ENCODE measurements around the gene TAF4B.

TAF4B gene

DNA sequence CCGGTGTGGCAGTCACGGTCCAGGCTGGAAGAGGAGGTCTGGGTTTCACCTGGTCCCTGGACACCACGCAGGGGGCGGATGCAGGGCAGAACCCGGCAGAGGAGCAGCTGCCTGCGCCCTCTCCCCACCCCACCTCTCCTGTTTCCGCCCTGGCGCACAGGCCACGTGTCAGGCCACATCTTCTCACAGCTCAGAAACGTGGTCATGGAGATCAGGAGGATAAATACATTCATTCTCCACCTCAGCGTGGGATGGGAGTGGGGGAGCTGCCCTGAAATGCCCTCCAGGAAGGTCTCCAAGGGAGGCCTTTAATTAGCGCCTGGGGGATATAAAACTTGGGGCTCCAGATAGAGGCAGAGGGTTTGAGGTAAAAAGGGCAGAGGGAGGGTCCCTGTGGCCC is 180.1 kb downstream of the TAF4B start:
- no peaks in the 10 kb centered on the region for H3K4me1 ChIP-seq (ENCODE audit: control insufficient read depth, insufficient read depth, low read depth, low read length)
- no peaks in the 10 kb centered on the region for H3K79me1 ChIP-seq (replicated peaks; ENCODE audit: low read length, poor library complexity, severe bottlenecking)
- H3K4me3 ChIP-seq (ENCODE audit: insufficient read depth in 1 of 2, low read depth in 1 of 2, low read length in 2 of 2): no peak overlapping the region
- H2AFZ ChIP-seq (ENCODE audit: low read depth, low read length): no peak overlapping the region
- H3K9ac ChIP-seq (ENCODE audit: low read length): no peak overlapping the region
- no peak overlapping the region for H2BK15ac ChIP-seq (ENCODE audit: low read depth, poor library complexity, severe bottlenecking)
- H4K91ac ChIP-seq (ENCODE audit: low read length): no peak overlapping the region
- no peaks in the 10 kb centered on the region for H3K9me3 ChIP-seq (ENCODE audit: control insufficient read depth, low read length)
- 94% methylated on average over 12 of the region's 12 CpGs for whole genome bisulfite sequencing
- H2BK120ac ChIP-seq (ENCODE audit: low read depth, low read length): no peak overlapping the region
- H2BK12ac ChIP-seq (ENCODE audit: low read length in 2 of 2): no peak overlapping the region
- H3K27ac ChIP-seq (ENCODE audit: low read length, poor library complexity, severe bottlenecking): no peak overlapping the region
- no peak overlapping the region for H3K4me2 ChIP-seq (ENCODE audit: low read length, poor library complexity, severe bottlenecking)
- no peaks in the 10 kb centered on the region for H3K36me3 ChIP-seq (ENCODE audit: control insufficient read depth in 1 of 2, insufficient read depth in 2 of 2, low read depth in 1 of 2, low read length in 2 of 2)
- peak overlapping the region in 1 of 2 experiments; percentile 70 for H3K23ac ChIP-seq (ENCODE audit: low read length in 2 of 2)
- no peak for DNase-seq
- H3K4ac ChIP-seq (ENCODE audit: low read depth in 1 of 2, low read length in 2 of 2): no peak overlapping the region
- no peak overlapping the region for H4K8ac ChIP-seq (ENCODE audit: low read length)
- no peak overlapping the region for H3K14ac ChIP-seq (ENCODE audit: low read length in 2 of 2)
- no peak overlapping the region for H3K18ac ChIP-seq (ENCODE audit: low read depth in 1 of 2, low read length in 2 of 2)
- no peak overlapping the region for H2AK5ac ChIP-seq (ENCODE audit: low read length, severe bottlenecking)
- H3K27me3 ChIP-seq (ENCODE audit: control insufficient read depth in 1 of 2, insufficient read depth in 1 of 2, low read length in 2 of 2): no peaks in the 10 kb centered on the region
- H2BK5ac ChIP-seq (ENCODE audit: low read depth, low read length, poor library complexity, severe bottlenecking): no peak overlapping the region

DNA sequence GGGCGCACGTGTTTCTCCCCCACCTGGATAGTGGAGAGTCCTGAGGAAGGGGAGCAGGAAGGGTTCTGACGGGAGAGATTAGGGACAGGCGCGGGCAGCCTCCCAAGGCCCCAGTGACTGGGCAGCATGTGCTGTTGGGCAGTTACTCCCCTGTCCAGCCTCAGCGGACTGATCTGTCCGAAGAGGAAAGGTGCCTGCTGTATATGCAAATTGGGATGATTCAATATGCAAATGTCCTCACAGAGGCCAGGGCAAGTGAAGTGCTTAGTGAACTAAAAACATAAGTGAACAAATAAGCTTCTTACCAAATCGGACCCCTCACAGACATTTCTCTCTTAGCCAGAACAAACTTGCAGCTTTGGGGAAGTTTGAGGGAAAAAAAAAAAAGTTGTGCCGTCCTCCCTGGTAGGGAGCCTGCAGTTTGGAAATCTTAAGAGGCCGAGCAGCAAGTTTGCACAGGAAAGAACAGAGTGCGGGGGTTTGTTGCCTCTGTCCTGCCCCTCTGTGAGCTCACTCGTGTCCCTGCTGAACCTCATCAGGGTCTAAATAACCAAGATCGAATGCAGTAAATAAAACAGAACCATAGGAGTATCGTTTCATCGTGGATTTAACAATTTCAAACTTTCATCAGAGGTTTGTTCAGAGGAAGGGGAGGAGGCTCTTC is 180.7 kb downstream of the TAF4B start:
- Histone ChIP-seq H3K14ac (ENCODE audit: low read length in 2 of 2) (no peak overlapping the region), H3K4me1 (ENCODE audit: control insufficient read depth, insufficient read depth, low read depth, low read length) (no peaks in the 10 kb centered on the region), H3K18ac (ENCODE audit: low read depth in 1 of 2, low read length in 2 of 2) (no peak overlapping the region), H2BK120ac (ENCODE audit: low read depth, low read length) (no peak overlapping the region), H4K8ac (ENCODE audit: low read length) (no peak overlapping the region), H3K23ac (ENCODE audit: low read length in 2 of 2) (no peak overlapping the region), H2BK12ac (ENCODE audit: low read length in 2 of 2) (no peak overlapping the region), H3K79me1 (replicated peaks; ENCODE audit: low read length, poor library complexity, severe bottlenecking) (no peaks in the 10 kb centered on the region), H3K4me3 (ENCODE audit: insufficient read depth in 1 of 2, low read depth in 1 of 2, low read length in 2 of 2) (no peak overlapping the region), H3K9ac (ENCODE audit: low read length) (no peak overlapping the region), H3K27me3 (ENCODE audit: control insufficient read depth in 1 of 2, insufficient read depth in 1 of 2, low read length in 2 of 2) (no peaks in the 10 kb centered on the region), H2AK5ac (ENCODE audit: low read length, severe bottlenecking) (no peak overlapping the region), H3K4ac (ENCODE audit: low read depth in 1 of 2, low read length in 2 of 2) (no peak overlapping the region), H3K9me3 (ENCODE audit: control insufficient read depth, low read length) (no peaks in the 10 kb centered on the region), H2BK5ac (ENCODE audit: low read depth, low read length, poor library complexity, severe bottlenecking) (no peak overlapping the region), H3K4me2 (ENCODE audit: low read length, poor library complexity, severe bottlenecking) (no peak overlapping the region), H2AFZ (ENCODE audit: low read depth, low read length) (no peak overlapping the region), H3K36me3 (ENCODE audit: control insufficient read depth in 1 of 2, insufficient read depth in 2 of 2, low read depth in 1 of 2, low read length in 2 of 2) (no peaks in the 10 kb centered on the region), H3K27ac (ENCODE audit: low read length, poor library complexity, severe bottlenecking) (no peak overlapping the region), H2BK15ac (ENCODE audit: low read depth, poor library complexity, severe bottlenecking) (no peak overlapping the region), H4K91ac (ENCODE audit: low read length) (no peak overlapping the region)
- 83% methylated on average over 10 of the region's 15 CpGs for WGBS
- no peak for DNase-seq

DNA sequence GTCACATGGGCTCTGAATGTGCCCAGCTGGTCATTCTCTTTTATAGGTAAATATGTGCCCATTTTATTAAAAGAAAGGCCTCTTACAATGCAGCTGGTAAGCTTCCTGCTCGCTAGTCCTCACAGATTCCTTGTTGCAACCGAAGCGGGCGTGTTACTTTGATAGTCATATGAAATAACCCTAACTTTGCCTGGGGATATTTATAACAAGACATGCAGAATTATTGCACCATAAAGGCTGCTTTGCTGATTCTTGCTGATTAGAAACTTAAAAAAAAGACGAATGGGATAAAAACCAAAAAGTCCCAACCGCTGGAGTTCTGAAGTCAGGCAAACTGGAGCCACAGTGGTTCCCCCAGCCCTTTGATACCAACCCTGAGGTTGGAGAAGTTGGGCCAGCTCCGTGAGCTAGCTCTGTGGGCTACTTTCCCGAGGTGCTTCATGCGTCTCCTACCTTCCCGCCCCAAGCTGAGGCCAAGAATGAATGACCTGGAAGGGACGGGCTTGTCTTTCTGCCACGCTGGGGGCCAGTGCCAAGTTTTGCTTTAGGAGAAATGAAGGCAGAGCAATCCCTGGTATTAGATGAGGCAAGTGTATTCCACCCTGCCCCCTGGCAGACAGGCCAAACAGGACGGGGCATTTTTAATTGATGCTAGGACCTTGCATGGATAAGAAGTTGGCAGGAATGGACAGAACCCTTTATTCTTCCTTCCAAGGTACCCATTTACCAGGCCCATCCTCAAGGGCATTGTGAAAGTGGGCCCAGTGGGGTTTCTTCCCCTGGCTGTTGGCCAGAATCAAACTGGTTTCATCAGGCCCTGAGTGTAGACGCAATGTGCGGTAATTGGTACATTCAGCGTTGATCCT is 181.7 kb downstream of the TAF4B start:
- H2BK5ac ChIP-seq (ENCODE audit: low read depth, low read length, poor library complexity, severe bottlenecking): no peak overlapping the region
- H2AK5ac ChIP-seq (ENCODE audit: low read length, severe bottlenecking): no peak overlapping the region
- no peak overlapping the region for H3K18ac ChIP-seq (ENCODE audit: low read depth in 1 of 2, low read length in 2 of 2)
- H3K27ac ChIP-seq (ENCODE audit: low read length, poor library complexity, severe bottlenecking): no peak overlapping the region
- no peak overlapping the region for H2BK12ac ChIP-seq (ENCODE audit: low read length in 2 of 2)
- no peak for DNase-seq
- H3K27me3 ChIP-seq (ENCODE audit: control insufficient read depth in 1 of 2, insufficient read depth in 1 of 2, low read length in 2 of 2): no peaks in the 10 kb centered on the region
- no peak overlapping the region for H3K4me2 ChIP-seq (ENCODE audit: low read length, poor library complexity, severe bottlenecking)
- no peak overlapping the region for H3K9ac ChIP-seq (ENCODE audit: low read length)
- no peaks in the 10 kb centered on the region for H3K4me1 ChIP-seq (ENCODE audit: control insufficient read depth, insufficient read depth, low read depth, low read length)
- H3K14ac ChIP-seq (ENCODE audit: low read length in 2 of 2): no peak overlapping the region
- H3K79me1 ChIP-seq (replicated peaks; ENCODE audit: low read length, poor library complexity, severe bottlenecking): no peaks in the 10 kb centered on the region
- H2AFZ ChIP-seq (ENCODE audit: low read depth, low read length): no peak overlapping the region
- H4K91ac ChIP-seq (ENCODE audit: low read length): no peak overlapping the region
- no peak overlapping the region for H3K4me3 ChIP-seq (ENCODE audit: insufficient read depth in 1 of 2, low read depth in 1 of 2, low read length in 2 of 2)
- no peak overlapping the region for H4K8ac ChIP-seq (ENCODE audit: low read length)
- no peaks in the 10 kb centered on the region for H3K9me3 ChIP-seq (ENCODE audit: control insufficient read depth, low read length)
- WGBS: 87% methylated on average over 16 of the region's 16 CpGs
- no peak overlapping the region for H2BK120ac ChIP-seq (ENCODE audit: low read depth, low read length)
- no peak overlapping the region for H2BK15ac ChIP-seq (ENCODE audit: low read depth, poor library complexity, severe bottlenecking)
- H3K36me3 ChIP-seq (ENCODE audit: control insufficient read depth in 1 of 2, insufficient read depth in 2 of 2, low read depth in 1 of 2, low read length in 2 of 2): no peaks in the 10 kb centered on the region
- no peak overlapping the region for H3K4ac ChIP-seq (ENCODE audit: low read depth in 1 of 2, low read length in 2 of 2)
- no peak overlapping the region for H3K23ac ChIP-seq (ENCODE audit: low read length in 2 of 2)

- DNase-seq: no peak
- H3K23ac ChIP-seq (ENCODE audit: low read length in 2 of 2): no peak overlapping the region
- no peak overlapping the region for H3K4me2 ChIP-seq (ENCODE audit: low read length, poor library complexity, severe bottlenecking)
- H3K79me1 ChIP-seq (replicated peaks; ENCODE audit: low read length, poor library complexity, severe bottlenecking): no peaks in the 10 kb centered on the region
- no peaks in the 10 kb centered on the region for H3K9me3 ChIP-seq (ENCODE audit: control insufficient read depth, low read length)
- no peak overlapping the region for H3K4me3 ChIP-seq (ENCODE audit: insufficient read depth in 1 of 2, low read depth in 1 of 2, low read length in 2 of 2)
- H3K4ac ChIP-seq (ENCODE audit: low read depth in 1 of 2, low read length in 2 of 2): no peak overlapping the region
- H3K36me3 ChIP-seq (ENCODE audit: control insufficient read depth in 1 of 2, insufficient read depth in 2 of 2, low read depth in 1 of 2, low read length in 2 of 2): no peaks in the 10 kb centered on the region
- 91% methylated on average over 4 of the region's 4 CpGs for WGBS
- H4K91ac ChIP-seq (ENCODE audit: low read length): no peak overlapping the region
- H3K14ac ChIP-seq (ENCODE audit: low read length in 2 of 2): no peak overlapping the region
- H2AFZ ChIP-seq (ENCODE audit: low read depth, low read length): no peak overlapping the region
- H2AK5ac ChIP-seq (ENCODE audit: low read length, severe bottlenecking): no peak overlapping the region
- no peak overlapping the region for H3K9ac ChIP-seq (ENCODE audit: low read length)
- no peak overlapping the region for H3K18ac ChIP-seq (ENCODE audit: low read depth in 1 of 2, low read length in 2 of 2)
- H3K27me3 ChIP-seq (ENCODE audit: control insufficient read depth in 1 of 2, insufficient read depth in 1 of 2, low read length in 2 of 2): no peaks in the 10 kb centered on the region
- H3K4me1 ChIP-seq (ENCODE audit: control insufficient read depth, insufficient read depth, low read depth, low read length): no peaks in the 10 kb centered on the region
- H2BK120ac ChIP-seq (ENCODE audit: low read depth, low read length): no peak overlapping the region
- H3K27ac ChIP-seq (ENCODE audit: low read length, poor library complexity, severe bottlenecking): no peak overlapping the region
- no peak overlapping the region for H4K8ac ChIP-seq (ENCODE audit: low read length)
- no peak overlapping the region for H2BK5ac ChIP-seq (ENCODE audit: low read depth, low read length, poor library complexity, severe bottlenecking)
- H2BK15ac ChIP-seq (ENCODE audit: low read depth, poor library complexity, severe bottlenecking): no peak overlapping the region
- H2BK12ac ChIP-seq (ENCODE audit: low read length in 2 of 2): no peak overlapping the region
These were observed 182.8 kb downstream of the TAF4B start for GRCh38 chr18:26409091-26409490.
